Measurements from ENCODE around the gene ATP1A3.

ATP1A3 gene

DNA sequence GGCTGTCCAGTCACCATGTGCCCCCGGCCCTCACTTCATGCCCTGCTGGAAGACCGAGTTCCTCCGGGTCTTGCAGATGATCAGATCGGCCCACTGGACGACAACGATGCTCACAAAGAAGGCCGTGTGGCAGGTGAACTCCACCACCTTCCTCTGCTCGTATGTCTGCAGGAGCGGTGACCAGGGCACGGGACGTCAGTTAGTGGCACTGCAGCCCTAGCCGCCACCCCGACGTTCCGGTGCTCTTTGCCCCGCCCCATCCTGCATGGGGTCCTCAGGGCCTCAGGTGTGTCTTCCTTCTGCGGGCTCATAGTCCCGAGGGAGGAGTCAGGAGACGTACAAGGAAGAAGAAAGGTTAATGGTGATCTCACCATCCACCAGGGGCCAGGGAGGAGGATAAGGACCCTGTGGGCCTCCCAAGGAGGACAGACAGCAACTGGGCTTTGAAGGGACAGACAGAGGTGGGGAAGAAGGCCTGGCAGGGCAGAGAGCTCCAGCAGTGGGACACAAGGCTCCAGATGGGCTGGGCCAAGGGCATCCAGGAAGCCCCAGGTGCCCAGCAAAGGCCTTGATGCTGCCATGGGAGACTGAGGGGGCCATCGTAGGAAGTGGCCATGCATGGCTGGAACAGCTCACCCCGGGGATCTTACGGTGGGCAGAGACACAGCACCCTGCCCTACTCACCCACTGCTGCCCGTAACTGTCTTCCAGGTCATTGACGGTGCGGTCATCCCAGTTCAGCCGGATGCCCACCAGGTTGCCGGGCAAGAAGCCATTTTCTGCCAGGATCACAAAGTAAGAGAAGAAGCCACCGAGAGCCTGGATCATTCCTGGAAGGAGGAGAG, 25.1 kb downstream of the ATP1A3 start:
- TF ChIP-seq, protein P1, sequence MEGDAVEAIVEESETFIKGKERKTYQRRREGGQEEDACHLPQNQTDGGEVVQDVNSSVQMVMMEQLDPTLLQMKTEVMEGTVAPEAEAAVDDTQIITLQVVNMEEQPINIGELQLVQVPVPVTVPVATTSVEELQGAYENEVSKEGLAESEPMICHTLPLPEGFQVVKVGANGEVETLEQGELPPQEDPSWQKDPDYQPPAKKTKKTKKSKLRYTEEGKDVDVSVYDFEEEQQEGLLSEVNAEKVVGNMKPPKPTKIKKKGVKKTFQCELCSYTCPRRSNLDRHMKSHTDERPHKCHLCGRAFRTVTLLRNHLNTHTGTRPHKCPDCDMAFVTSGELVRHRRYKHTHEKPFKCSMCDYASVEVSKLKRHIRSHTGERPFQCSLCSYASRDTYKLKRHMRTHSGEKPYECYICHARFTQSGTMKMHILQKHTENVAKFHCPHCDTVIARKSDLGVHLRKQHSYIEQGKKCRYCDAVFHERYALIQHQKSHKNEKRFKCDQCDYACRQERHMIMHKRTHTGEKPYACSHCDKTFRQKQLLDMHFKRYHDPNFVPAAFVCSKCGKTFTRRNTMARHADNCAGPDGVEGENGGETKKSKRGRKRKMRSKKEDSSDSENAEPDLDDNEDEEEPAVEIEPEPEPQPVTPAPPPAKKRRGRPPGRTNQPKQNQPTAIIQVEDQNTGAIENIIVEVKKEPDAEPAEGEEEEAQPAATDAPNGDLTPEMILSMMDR (IDR thresholded peaks at IDR 0.05): no peak

DNA sequence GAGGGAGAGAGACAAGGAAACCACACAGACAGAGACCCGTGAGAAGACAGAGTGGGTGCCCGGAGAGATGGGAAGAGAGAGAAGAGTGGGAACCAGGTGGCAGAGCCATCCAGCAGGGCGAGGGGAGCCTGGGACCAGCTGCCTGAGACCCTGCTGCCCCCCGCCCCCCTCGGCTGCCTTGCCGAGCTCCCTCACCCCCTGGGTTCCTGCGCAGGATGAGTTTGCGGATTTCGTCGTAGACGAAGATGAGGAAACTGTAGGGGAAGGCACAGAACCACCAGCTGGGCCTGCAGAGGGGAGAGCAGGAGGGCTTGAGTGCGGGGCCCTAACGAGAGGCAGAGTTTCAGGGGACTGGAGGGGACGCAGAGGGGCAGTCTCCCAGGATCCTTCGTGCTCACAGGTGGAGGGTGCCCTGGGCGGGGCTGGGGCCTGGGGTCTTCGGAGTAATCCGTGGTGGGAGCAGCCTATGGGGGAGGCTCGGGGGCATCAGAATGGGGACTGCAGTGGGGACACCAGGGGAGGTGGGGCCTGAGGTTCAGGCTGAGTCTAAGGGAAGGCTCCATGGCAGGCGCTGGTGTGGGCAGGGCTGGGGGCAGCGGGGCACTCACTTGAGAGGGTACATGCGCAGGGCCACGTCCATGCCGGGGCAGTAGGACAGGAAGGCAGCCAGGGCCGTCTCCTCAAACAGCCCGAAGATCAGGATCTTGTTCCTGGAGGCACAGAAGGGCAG, 26.8 kb downstream of the ATP1A3 start:
- TF ChIP-seq, protein P1 (IDR thresholded peaks at IDR 0.05): no peak

DNA sequence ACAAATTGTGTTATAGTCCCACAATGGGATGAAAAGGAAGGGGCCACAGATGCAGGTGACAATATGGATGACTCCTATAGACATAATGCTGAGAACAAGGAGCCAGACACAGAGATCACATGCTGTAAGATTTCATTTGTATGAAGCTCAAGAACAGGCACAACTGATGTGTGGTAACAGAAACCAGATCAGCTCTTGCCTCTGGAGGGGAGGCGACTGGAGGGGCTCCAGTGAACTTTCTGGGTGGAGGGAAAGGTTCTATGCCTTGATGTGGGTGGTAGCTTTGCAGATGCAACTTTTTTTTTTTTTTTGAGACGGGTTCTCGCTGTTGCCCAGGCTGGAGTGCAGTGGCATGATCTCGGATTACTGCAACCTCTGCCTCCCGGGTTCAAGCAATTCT, 28.9 kb downstream of the ATP1A3 start:
- TF ChIP-seq, protein P1 (IDR thresholded peaks at IDR 0.05): no peak

- TF ChIP-seq, protein P1 (IDR thresholded peaks at IDR 0.05): no peak
These were observed 33.1 kb downstream of the ATP1A3 start for GRCh38 chr19:41960973-41961372.

DNA sequence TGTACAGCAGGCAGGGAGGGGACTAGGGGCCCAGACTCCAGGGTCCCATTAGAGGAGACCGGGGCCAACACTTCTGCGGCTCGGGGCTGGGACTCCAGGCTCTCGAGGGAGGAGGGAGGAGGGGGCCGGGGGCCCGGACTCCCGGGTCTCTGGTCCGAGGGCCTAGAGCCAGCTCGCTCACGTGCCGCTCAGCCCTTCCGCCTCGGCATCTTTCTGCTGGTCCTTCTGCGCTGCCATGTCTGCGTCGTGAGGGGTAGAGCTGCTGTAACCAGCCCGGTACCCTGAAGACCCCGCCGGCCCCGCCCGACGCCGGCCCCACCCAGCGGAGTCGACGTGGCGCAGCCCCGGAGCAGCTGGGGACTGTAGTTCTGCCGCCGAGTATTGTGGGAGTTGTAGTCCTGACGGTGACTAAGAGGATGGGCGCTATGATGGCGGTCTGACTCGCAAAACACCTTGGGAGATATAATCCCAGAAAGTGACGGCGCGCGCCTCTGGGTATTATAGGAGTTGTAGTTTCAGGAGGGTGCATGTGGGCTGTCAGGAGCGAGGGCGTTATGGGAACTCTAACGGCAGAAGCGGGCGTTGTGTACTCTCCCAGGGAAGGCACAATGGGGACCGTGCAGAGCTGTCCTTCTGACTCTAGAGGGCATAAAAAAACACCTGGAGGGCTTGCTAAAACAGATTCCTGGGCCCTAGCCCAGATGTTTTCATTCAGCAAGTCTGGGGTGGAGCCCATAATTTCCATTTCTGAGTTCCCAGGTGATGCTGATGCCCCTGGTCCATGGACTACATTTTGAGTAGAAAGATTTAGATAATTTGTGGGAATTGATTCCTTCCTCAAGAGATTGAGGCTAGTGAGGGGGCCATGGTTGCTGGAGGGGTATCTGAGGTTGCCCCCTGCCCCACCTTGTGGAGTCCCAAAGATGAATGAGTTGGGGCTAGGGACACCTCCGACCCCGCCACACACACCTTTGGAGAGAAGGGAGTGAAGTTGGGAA, 34.7 kb downstream of the ATP1A3 start, which contains the start of gene RABAC1:
TSS of gene RABAC1 (minus strand) at position 266 of the 998 bp plus-strand sequence. CDS start at position 237, 29 bp downstream.
- TF ChIP-seq, protein P1 (IDR thresholded peaks at IDR 0.05): no peak

DNA sequence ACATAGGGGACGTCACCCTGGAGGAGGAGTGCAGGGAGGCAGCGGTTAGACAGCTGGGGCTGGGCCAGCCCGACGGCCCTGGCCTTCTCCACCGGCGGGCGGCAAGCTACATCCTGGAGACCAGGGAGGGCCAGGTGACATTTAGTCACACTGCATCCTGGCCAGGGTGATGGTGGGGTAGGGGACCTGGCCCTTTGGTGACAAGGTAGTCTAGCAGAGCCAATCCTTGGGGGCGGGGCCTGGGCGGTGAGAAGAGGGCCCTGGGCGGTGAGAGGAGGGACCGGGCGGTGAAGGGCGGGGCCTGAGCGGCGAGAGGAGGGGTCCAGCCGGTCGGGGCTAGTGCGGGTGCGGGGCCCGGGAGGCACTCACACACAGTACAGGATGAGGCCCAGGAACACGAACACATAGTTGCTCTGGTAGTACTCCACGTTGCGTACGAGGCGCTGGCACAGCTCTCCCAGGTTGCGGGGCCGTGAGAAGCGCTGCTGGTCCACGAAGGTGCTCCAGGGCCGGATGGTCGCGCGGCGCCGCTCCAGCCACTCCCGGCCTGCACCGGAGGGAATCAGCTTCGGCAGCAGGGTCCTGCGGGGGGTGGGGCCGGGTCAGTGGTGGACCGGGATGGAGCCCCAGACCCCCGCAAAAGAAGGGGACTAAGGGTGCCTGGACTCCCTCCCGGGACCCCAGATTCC, 35.5 kb downstream of the ATP1A3 start:
- TF ChIP-seq, protein P1 (IDR thresholded peaks at IDR 0.05): no peak
